GM12873 (cell line): ENCODE measurements around the gene CCIN.

Source experiments
- CTCF ChIP-seq: IDR thresholded peaks from 2 replicates; pipeline ENCODE4 v1.5.1; 2012; ENCODE audit warnings: low read depth, mild to moderate bottlenecking, moderate library complexity, low read length, control low read depth; ENCODE audit not compliant: insufficient read depth; ENCODE audit errors: missing control alignments

CCIN gene

GRCh38 chr9:36207016-36207415 lies 37.8 kb downstream of the CCIN start:
- no peak for TF ChIP-seq CTCF

- no peak for TF ChIP-seq CTCF
Measured at GRCh38 chr9:36207546-36208012, 38.4 kb downstream of the CCIN start.

- no peak for TF ChIP-seq CTCF
Measured at GRCh38 chr9:36208521-36209253, 39.5 kb downstream of the CCIN start.

- TF ChIP-seq CTCF, result no peak
Measured at GRCh38 chr9:36210722-36211121, 41.5 kb downstream of the CCIN start.

GRCh38 chr9:36211510-36211909 lies 42.3 kb downstream of the CCIN start:
- TF ChIP-seq CTCF, result no peak

GRCh38 chr9:36213387-36213786 lies 44.2 kb downstream of the CCIN start:
- TF ChIP-seq CTCF, result no peak

- TF ChIP-seq CTCF, result no peak
Measured at GRCh38 chr9:36213989-36214388, 44.8 kb downstream of the CCIN start.
